Mesodermal cell (in vitro differentiated cells): ENCODE data around the gene AKAP8L.

Experiments used
- H3K27ac ChIP-seq: 2 replicates; pipeline ENCODE4 v1.7.0; 2013; ENCODE audit warnings: mild to moderate bottlenecking, low read depth, low read length, moderate library complexity; ENCODE audit not compliant: severe bottlenecking
- H3K36me3 ChIP-seq: 2 replicates; pipeline ENCODE4 v1.7.1; 2013; ENCODE audit warnings: mild to moderate bottlenecking, low read length, moderate library complexity; ENCODE audit not compliant: control insufficient read depth, insufficient read depth
- H3K4me1 ChIP-seq: one replicate; pipeline ENCODE4 v1.7.1; 2013; ENCODE audit warnings: mild to moderate bottlenecking, low read length; ENCODE audit not compliant: insufficient read depth, control insufficient read depth, poor library complexity, severe bottlenecking
- H3K4me3 ChIP-seq: 2 replicates; pipeline ENCODE4 v1.7.0; 2013; ENCODE audit warnings: low read length, control low read depth, mild to moderate bottlenecking; ENCODE audit not compliant: insufficient read depth, poor library complexity, severe bottlenecking; ENCODE audit errors: extremely low read depth
- H3K9me3 ChIP-seq: 2 replicates; pipeline ENCODE4 v1.7.1; 2013; ENCODE audit warnings: mild to moderate bottlenecking, low read length, moderate library complexity; ENCODE audit not compliant: control insufficient read depth
- WGBS, 2 experiments: methylation state at CpG; one replicate each; pipeline ENCODE4 v1.1.5; 2013; ENCODE audit warnings: missing lambda C conversion rate in 2 of 2; ENCODE audit not compliant: insufficient coverage in 2 of 2; 5-methylcytosine and 5-hydroxymethylcytosine counted together

AKAP8L gene

DNA sequence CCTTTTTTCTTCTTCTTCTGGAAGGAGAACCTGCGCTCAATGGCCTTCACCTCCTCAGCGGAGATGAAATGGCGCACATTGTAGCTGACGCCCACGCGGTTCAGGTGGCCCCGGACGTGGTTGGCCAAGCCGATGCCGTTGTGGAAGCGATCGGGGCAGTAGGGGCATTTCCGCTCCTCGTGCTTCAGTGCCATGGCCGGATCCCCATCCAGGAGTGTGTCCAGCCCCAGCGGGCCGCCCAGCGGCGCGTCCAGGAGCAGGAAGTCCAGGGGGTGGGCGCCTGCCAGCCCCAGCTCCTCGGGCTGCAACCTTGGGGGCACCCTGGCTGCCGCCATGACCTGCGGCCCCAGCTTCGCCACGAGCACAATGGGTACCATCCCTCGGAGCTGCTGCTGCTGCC is 19.8 kb upstream of the AKAP8L start:
- H3K27ac ChIP-seq, result no peak overlapping the region
- H3K4me1 ChIP-seq, result no peaks in the 10 kb centered on the region
- no peaks in the 10 kb centered on the region for H3K36me3 ChIP-seq
- H3K4me3 ChIP-seq, result no peak overlapping the region
- 91 to 93% methylated on average over 20 to 27 of the region's 27 CpGs for WGBS, 2 experiments
- no peaks in the 10 kb centered on the region for H3K9me3 ChIP-seq

GRCh38 chr19:15438124-15438496 is 19.3 kb upstream of the AKAP8L start:
- WGBS, 2 experiments, result 91 to 100% methylated on average over 2 of the region's 2 CpGs
- no peaks in the 10 kb centered on the region for H3K9me3 ChIP-seq
- H3K36me3 ChIP-seq, result no peaks in the 10 kb centered on the region
- H3K4me3 ChIP-seq, result no peak overlapping the region
- H3K27ac ChIP-seq, result no peak overlapping the region
- no peaks in the 10 kb centered on the region for H3K4me1 ChIP-seq

DNA sequence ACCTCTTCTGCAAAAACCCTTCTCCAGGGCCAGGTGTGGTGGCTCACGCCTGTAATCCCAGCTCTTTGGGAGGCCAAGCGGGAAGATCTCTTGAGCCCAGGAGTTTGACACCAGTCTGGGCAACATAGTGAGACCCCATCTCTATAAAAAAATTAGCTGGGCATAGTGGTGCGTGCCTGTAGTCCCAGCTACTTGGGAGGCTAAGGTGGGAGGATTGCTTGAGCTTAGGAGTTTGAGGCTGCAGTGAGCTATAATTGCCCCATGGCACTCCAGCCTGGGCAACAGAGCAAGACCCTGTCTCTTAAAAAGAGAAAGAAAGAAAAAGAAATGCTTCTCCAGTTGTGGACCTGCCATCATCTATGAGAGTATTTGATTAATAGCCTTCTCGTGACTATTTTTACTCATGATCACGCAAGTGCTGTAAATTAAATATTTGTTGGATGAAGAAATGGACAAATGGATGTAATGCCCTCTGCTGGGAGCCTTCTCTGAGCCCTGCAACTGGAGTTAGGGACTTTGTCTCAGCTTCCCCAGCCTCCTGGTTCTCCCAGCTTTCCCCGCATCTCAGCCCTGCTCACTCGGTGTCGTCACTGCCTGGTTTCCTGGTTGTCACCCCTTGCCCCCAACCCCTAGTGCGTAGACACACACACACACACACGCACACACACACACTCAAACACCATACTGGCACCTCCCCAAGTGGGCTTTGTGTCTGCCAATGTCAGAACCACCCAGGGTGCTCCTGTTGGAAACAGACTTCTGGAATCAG is 18.8 kb upstream of the AKAP8L start:
- 85 to 100% methylated on average over 6 to 7 of the region's 10 CpGs for WGBS, 2 experiments
- no peaks in the 10 kb centered on the region for H3K36me3 ChIP-seq

DNA sequence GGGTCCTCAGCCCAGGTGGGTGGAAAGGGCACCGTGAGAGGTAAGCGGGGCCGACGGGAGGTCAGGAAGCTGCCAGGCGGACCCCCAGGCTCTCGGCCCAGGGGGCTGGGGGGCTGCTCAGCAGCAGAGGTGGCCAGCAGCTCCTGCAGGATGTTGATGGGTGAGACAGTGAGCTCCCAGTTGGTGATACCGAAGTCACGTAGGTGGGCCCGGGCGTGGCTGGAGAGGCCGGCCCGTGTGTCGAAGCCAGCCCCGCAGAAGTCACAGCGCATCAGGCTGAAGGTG is 18.0 kb upstream of the AKAP8L start:
- Histone ChIP-seq H3K4me1 (no peaks in the 10 kb centered on the region), H3K36me3 (no peaks in the 10 kb centered on the region), H3K27ac (no peak overlapping the region), H3K4me3 (no peak overlapping the region), H3K9me3 (no peaks in the 10 kb centered on the region)
- WGBS, 2 experiments, result 87 to 88% methylated on average over 13 to 14 of the region's 15 CpGs

More for the DNA sequence above, 18.8 kb upstream of the AKAP8L start:
- H3K9me3 ChIP-seq, result no peaks in the 10 kb centered on the region
- no peaks in the 10 kb centered on the region for H3K4me1 ChIP-seq
- H3K27ac ChIP-seq, result no peak overlapping the region
- no peak overlapping the region for H3K4me3 ChIP-seq

DNA sequence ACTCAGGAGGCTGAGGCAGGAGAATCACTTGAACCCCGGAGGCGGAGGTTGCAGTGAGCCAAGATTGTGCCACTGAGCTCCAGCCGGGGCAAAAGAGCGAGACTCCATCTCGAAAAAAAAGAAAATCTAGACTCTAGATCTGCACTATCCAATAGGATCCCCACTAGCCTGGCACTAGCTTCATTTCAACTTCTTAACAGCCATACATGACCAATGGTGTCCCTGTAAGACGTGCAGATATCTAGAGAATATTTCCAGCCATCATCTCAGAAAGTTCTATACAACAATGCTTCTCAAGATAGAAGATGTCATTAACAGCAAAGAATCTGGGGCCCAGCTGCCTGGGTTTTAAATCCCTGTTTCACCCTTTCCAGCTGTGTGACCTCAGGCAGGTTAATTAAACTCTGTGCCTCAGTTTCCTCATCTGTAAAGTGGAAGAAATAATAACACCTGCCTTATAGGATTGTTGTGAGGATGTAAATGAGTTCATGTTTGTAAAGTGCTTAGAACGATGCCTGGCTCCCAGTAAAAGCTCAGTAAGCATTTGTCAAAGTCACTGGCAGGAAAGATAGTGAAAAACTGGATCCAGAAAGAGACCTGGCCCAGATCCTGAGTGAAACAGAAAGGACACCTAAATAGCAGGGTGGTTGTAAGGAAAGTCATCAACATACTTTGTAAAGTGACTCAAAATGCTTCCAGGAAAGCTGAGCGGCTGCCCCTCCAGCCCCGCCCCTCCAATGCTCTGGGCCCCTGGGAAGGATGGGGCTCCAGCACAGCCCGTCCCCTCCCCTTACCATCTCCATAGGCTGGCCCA is 17.4 kb upstream of the AKAP8L start:
- WGBS, 2 experiments, result 79 to 87% methylated on average over 10 of the region's 10 CpGs
- H3K4me1 ChIP-seq, result peaks cover 5% of the 10 kb centered on the region
- no peaks in the 10 kb centered on the region for H3K36me3 ChIP-seq
- H3K9me3 ChIP-seq, result no peaks in the 10 kb centered on the region
- no peak overlapping the region for H3K4me3 ChIP-seq
- H3K27ac ChIP-seq, result no peak overlapping the region

DNA sequence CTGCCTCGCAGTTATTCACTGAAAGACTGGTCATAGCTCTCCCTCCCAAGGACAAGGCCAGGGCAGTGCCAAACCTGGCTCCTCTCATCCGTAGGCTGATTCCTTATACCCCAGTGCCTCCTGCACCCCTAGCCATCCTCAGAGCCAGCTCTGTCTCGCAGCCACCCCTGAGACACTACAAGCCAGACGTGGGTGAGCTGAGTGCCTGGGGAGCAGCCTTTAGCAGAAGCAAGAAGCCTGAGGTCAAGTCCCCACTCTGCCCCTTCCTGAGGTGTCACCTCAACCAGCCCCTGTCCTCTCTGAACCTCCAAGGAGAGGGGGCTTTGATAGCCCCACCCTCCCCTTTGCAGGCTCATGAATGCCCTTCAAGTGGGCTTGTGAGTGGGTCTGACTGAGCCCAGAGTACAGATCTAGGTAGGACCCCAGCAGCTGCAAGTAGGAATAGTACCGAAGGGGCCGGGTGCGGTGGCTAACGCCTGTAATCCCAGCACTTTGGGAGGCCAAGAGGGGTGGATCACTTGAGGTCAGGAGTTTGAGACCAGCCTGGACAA is 14.8 kb upstream of the AKAP8L start:
- Histone ChIP-seq H3K36me3 (peaks cover 20% of the 10 kb centered on the region), H3K4me3 (peak overlapping the region; percentile 70), H3K27ac (no peak overlapping the region), H3K9me3 (no peaks in the 10 kb centered on the region), H3K4me1 (peaks cover 10% of the 10 kb centered on the region)
- 63 to 75% methylated on average over 7 of the region's 8 CpGs for WGBS, 2 experiments

GRCh38 chr19:15432629-15433518 is 14.1 kb upstream of the AKAP8L start:
- WGBS, 2 experiments, result 1% methylated on average over 50 to 69 of the region's 75 CpGs
- H3K4me1 ChIP-seq, result peaks cover 10% of the 10 kb centered on the region

GRCh38 chr19:15432018-15432494 is 13.3 kb upstream of the AKAP8L start:
- H3K4me3 ChIP-seq, result peak overlapping the region; percentile 87
- H3K36me3 ChIP-seq, result peaks cover 36% of the 10 kb centered on the region
- H3K9me3 ChIP-seq, result no peaks in the 10 kb centered on the region
- peak overlapping the region; percentile 41 for H3K27ac ChIP-seq
- WGBS, 2 experiments, result 0 to 1% methylated on average over 17 to 31 of the region's 44 CpGs
- peaks cover 10% of the 10 kb centered on the region for H3K4me1 ChIP-seq

More at GRCh38 chr19:15432629-15433518, 14.1 kb upstream of the AKAP8L start:
- peak overlapping the region; percentile 70 for H3K4me3 ChIP-seq
- peaks cover 27% of the 10 kb centered on the region for H3K36me3 ChIP-seq
- H3K27ac ChIP-seq, result peak overlapping the region; percentile 85
- H3K9me3 ChIP-seq, result no peaks in the 10 kb centered on the region

GRCh38 chr19:15431396-15432017 is 12.7 kb upstream of the AKAP8L start:
- no peaks in the 10 kb centered on the region for H3K9me3 ChIP-seq
- 36 to 38% methylated on average over 7 of the region's 7 CpGs for WGBS, 2 experiments
- peaks cover 41% of the 10 kb centered on the region for H3K36me3 ChIP-seq
- peak overlapping the region; percentile 41 for H3K27ac ChIP-seq
- peaks cover 10% of the 10 kb centered on the region for H3K4me1 ChIP-seq
- peak overlapping the region; percentile 87 for H3K4me3 ChIP-seq
